Measurements from ENCODE around the gene ADGRL2.

Gene ADGRL2

GRCh38 chr1:81800695-81801650, at the start of gene ADGRL2:
TSS of gene ADGRL2 (plus strand) at chr1:81800934. CDS start at chr1:81836985, 36,051 bp downstream.
- DNase-seq = no peak

GRCh38 chr1:81752840-81753239, 47.9 kb upstream of the ADGRL2 start:
- no peak for DNase-seq

- DNase-seq = no peak
Measured at GRCh38 chr1:81754424-81754823, 46.3 kb upstream of the ADGRL2 start.

- no peak for DNase-seq
Measured at GRCh38 chr1:81756872-81757271, 43.9 kb upstream of the ADGRL2 start.

GRCh38 chr1:81757398-81758020, 43.2 kb upstream of the ADGRL2 start:
- no peak for DNase-seq

- no peak for DNase-seq
Measured at GRCh38 chr1:81758181-81758580, 42.6 kb upstream of the ADGRL2 start.

- no peak for DNase-seq
Measured at GRCh38 chr1:81760477-81761097, 40.1 kb upstream of the ADGRL2 start.

GRCh38 chr1:81775510-81775909, 25.2 kb upstream of the ADGRL2 start:
- no peak for DNase-seq

- DNase-seq = no peak
Measured at GRCh38 chr1:81780705-81781454, 19.9 kb upstream of the ADGRL2 start.

GRCh38 chr1:81781749-81782148, 19.0 kb upstream of the ADGRL2 start:
- no peak for DNase-seq

GRCh38 chr1:81792184-81792583, 8.6 kb upstream of the ADGRL2 start:
- no peak for DNase-seq

- no peak for DNase-seq
Measured at GRCh38 chr1:81797701-81798100, 3.0 kb upstream of the ADGRL2 start.

GRCh38 chr1:81799939-81800694, 617 bp upstream of the ADGRL2 start:
- no peak for DNase-seq

GRCh38 chr1:81801651-81802456, 1.1 kb downstream of the ADGRL2 start:
- DNase-seq = no peak

- no peak for DNase-seq
Measured at GRCh38 chr1:81802457-81802706, 1.6 kb downstream of the ADGRL2 start.

GRCh38 chr1:81802707-81803430, 2.1 kb downstream of the ADGRL2 start:
- no peak for DNase-seq

GRCh38 chr1:81803431-81804110, 2.8 kb downstream of the ADGRL2 start:
- DNase-seq = no peak

GRCh38 chr1:81804312-81804711, 3.6 kb downstream of the ADGRL2 start:
- no peak for DNase-seq

- DNase-seq = no peak
Measured at GRCh38 chr1:81805537-81806431, 5.0 kb downstream of the ADGRL2 start.
